Measurements from ENCODE around the gene ZNF609.

DNA sequence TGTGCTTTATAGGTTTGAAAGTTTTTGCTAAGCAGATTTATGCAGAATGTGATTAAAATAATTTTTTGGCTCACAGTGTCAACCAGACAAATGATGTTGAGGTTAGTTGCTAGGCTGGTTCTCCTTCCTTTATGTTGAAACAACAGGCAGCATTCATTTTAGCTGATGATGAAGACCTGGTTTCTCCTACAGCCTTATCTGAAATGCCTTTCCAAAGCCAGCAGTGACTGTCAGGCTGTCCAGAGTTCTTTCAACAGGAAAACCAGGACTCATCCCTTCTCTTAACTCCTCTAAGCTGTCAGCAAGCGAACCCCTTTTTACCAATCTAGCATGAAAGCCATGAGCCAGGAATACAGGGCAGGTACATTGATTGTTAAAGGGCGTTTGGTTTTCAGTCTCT is 84.1 kb downstream of the ZNF609 start:
- TF ChIP-seq, protein P1, sequence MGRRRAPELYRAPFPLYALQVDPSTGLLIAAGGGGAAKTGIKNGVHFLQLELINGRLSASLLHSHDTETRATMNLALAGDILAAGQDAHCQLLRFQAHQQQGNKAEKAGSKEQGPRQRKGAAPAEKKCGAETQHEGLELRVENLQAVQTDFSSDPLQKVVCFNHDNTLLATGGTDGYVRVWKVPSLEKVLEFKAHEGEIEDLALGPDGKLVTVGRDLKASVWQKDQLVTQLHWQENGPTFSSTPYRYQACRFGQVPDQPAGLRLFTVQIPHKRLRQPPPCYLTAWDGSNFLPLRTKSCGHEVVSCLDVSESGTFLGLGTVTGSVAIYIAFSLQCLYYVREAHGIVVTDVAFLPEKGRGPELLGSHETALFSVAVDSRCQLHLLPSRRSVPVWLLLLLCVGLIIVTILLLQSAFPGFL (CRISPR knock-in tag; IDR thresholded peaks at IDR 0.05): no peak
- TF ChIP-seq, protein P2, sequence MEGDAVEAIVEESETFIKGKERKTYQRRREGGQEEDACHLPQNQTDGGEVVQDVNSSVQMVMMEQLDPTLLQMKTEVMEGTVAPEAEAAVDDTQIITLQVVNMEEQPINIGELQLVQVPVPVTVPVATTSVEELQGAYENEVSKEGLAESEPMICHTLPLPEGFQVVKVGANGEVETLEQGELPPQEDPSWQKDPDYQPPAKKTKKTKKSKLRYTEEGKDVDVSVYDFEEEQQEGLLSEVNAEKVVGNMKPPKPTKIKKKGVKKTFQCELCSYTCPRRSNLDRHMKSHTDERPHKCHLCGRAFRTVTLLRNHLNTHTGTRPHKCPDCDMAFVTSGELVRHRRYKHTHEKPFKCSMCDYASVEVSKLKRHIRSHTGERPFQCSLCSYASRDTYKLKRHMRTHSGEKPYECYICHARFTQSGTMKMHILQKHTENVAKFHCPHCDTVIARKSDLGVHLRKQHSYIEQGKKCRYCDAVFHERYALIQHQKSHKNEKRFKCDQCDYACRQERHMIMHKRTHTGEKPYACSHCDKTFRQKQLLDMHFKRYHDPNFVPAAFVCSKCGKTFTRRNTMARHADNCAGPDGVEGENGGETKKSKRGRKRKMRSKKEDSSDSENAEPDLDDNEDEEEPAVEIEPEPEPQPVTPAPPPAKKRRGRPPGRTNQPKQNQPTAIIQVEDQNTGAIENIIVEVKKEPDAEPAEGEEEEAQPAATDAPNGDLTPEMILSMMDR (CRISPR knock-in tag; IDR thresholded peaks at IDR 0.05): no peak
- no peak for TF ChIP-seq JUNB (CRISPR knock-in tag; IDR thresholded peaks at IDR 0.05; ENCODE audit: borderline replicate concordance)
- no peak for TF ChIP-seq MBNL3 (CRISPR knock-in tag; conservative IDR thresholded peaks at IDR 0.05)
- no peak for TF ChIP-seq YY1 (IDR thresholded peaks at IDR 0.05; ENCODE audit: insufficient read depth, insufficient replicate concordance, low read depth, low read length)
- TF ChIP-seq KDM4B (CRISPR knock-in tag; IDR thresholded peaks at IDR 0.05): no peak
- no peak for TF ChIP-seq ZNF768 (CRISPR knock-in tag; IDR thresholded peaks at IDR 0.05)
- TF ChIP-seq POLR2G (IDR thresholded peaks at IDR 0.05; ENCODE audit: low read depth, low read length): no peak
- no peak for TF ChIP-seq ZNF274 (CRISPR knock-in tag; IDR thresholded peaks at IDR 0.05)
- no peak for TF ChIP-seq TBX3 (IDR thresholded peaks at IDR 0.05; ENCODE audit: borderline replicate concordance)
- TF ChIP-seq TAF1 (CRISPR knock-in tag; IDR thresholded peaks at IDR 0.05): no peak
